ENCODE results near the gene ADAMTS7.

- TF ChIP-seq CTCF (IDR thresholded peaks at IDR 0.05) (no peak), EZH2phosphoT487 (IDR thresholded peaks at IDR 0.05) (no peak), EZH2 (IDR thresholded peaks at IDR 0.05) (no peak)
Measured at GRCh38 chr15:78726870-78727551, 84.3 kb downstream of the ADAMTS7 start.
